GM13976 (cell line): ENCODE measurements around the gene GPNMB.

Experiments
- DNase-seq: peaks from one replicate; pipeline ENCODE4 v3.0.0; 2012; ENCODE audit warnings: low spot score
- CTCF ChIP-seq: IDR thresholded peaks from 2 replicates; pipeline ENCODE4 v1.5.1; 2012; ENCODE audit warnings: borderline replicate concordance, mild to moderate bottlenecking; ENCODE audit not compliant: insufficient read depth; ENCODE audit errors: extremely low read depth, missing control alignments, control extremely low read depth
- in situ Hi-C: fragments of 300-500 bp; cut with MboI; formaldehyde crosslinking; loops from one replicate; pipeline ENCODE4 v1.12.0; 2022; ENCODE audit warnings: low sequenced_read_pairs, mixed read lengths, inconsistent platforms; ENCODE audit not compliant: unreplicated experiment

The GPNMB gene

GRCh38 chr7:23284871-23285270, 38.3 kb downstream of the GPNMB start:
- no peak for DNase-seq
- in situ Hi-C loops: loop anchor here (25.0 kb wide), 1 partner anchor 427 kb away; the partner anchor contains the start of gene STK31
- no peak for TF ChIP-seq CTCF

DNA sequence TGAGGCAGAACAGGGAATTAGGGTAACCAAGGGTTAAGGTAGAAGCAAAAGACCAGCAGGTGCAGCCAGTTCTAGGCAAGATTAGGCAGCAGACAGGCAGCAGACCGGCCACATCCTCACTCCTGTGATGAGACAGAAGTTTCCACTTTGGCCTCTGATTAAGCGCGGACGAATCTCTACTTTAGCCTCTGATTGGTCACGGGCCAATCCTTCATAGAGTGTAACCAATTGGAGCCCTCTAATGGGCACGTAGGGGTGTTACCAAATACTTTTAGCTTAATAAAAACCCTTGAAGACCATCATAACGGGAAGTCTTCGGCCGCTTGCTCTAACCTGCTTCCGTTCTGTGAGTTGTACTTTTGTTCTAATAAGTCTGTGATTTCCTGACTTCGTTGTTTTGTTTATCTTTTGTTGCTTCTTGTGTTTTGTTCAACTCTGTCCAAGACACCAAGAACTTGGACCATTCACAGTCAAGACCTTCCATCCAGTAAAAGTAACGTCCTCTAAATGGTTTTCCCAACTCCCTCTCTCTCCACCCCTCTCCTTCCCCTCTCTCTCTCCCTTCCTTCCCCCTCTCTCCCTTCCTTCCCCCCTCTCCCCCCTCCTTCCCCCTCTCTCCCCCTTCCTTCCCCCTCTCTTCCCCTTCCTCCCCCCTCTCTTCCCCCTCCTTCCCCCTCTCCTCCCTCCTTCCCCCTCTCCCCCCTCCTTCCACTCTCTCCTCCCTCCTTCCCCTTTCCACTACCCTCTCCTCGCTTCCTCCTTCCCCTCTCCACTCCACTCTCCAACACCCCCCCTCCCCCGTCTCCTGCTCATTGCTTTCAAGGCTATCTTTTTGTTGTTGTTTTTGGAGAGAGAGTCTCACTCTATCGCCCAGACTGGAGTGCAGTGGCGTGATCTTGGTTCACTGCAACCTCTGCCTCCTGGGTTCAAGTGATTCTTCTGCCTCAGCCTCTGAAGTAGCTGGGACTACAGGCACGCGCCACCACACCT, 39.4 kb downstream of the GPNMB start:
- no peak for DNase-seq
- no peak for TF ChIP-seq CTCF
- in situ Hi-C loops: loop anchor here (25.0 kb wide), 1 partner anchor 426 kb away; the partner anchor contains the start of gene STK31

DNA sequence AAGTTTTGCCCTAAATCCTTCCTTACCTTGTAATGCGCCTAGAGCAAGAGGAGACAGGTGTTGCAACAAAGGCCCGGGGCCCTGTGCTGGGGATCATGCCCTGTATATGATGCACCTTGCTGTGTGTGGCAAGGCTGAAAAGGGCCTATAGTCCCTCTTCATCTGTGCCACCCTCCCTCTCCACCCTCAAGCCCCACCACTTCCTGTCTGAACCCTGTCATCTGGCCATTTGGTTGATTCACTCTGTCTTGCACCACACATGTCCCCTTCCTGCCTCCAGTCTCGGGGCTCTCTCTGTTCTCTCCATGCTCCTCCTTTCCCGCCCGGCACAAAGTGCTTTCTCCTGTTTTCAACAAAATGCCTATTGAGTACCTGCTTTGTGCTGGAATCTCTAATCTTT, 41.0 kb downstream of the GPNMB start:
- TF ChIP-seq CTCF: no peak
- DNase-seq: no peak
- in situ Hi-C loops: loop anchor here (25.0 kb wide), 1 partner anchor 425 kb away; the partner anchor contains the start of gene STK31

DNA sequence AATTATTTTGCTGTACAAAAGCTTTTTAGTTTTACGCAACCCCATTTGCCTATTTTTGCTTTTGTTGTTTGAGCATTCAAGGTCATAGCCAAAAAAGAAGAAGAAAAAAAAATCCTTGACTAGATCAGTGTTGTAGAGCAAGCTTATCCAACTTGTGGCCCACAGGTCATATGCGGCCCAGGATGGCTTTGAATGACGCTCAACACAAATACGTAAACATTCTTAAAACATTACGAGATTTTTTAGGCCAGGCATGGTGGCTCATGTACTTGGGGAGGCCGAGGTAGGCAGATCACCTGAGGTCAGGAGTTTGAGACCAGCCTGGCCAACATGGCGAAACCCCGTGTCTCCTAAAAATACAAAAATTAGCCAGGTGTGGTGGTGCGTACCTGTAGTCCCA, 44.4 kb downstream of the GPNMB start:
- TF ChIP-seq CTCF: no peak
- no peak for DNase-seq
- in situ Hi-C loops: loop anchor here (25.0 kb wide), 1 partner anchor 421 kb away; the partner anchor contains the start of gene STK31

GRCh38 chr7:23291957-23292560, 45.5 kb downstream of the GPNMB start:
- in situ Hi-C loops: loop anchor here (25.0 kb wide), 1 partner anchor 420 kb away; the partner anchor contains the start of gene STK31
- no peak for TF ChIP-seq CTCF
- DNase-seq: no peak

DNA sequence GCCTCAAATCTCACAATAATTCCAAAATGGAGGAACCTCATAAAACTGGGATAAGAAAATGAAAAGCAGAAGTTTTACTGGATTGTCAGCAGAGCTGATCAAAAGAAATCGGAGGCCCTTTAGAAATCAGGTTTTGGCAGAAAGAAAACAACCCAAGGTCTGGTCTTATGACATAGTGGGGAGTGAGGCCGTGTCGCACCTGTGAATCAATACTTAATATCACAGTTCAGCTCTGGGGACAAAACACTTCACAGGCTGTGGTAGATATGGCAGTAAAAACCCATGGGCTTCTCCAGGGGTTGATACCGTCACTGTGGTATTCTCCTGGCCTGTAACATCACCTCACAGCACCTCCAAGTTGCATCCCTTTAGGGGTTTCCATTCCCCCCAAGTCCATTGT, 46.0 kb downstream of the GPNMB start:
- in situ Hi-C loops: loop anchor here (25.0 kb wide), 1 partner anchor 420 kb away; the partner anchor contains the start of gene STK31
- DNase-seq: no peak
- no peak for TF ChIP-seq CTCF
